GM19455 (cell line): ENCODE data around the gene CDC42SE2.

Experiments
- ATAC-seq: cut with Tn5 transposase; IDR thresholded peaks from one replicate; pipeline ENCODE4 v1.9.1; 2021; ENCODE audit not compliant: unreplicated experiment

CDC42SE2 gene

GRCh38 chr5:131263648-131264450 lies at the start of gene CDC42SE2:
Gene CDC42SE2 (plus strand): TSS chr5:131264053. CDS start chr5:131359494, 95,441 bp downstream.
- peak; percentile 77 for ATAC-seq

- no peak for ATAC-seq
Measured at GRCh38 chr5:131214609-131215227, 49.1 kb upstream of the CDC42SE2 start.

- no peak for ATAC-seq
Measured at GRCh38 chr5:131217791-131218190, 46.1 kb upstream of the CDC42SE2 start.

GRCh38 chr5:131218392-131218791 lies 45.5 kb upstream of the CDC42SE2 start:
- ATAC-seq, result peak; percentile 59

GRCh38 chr5:131220566-131220965 lies 43.3 kb upstream of the CDC42SE2 start:
- no peak for ATAC-seq

GRCh38 chr5:131221008-131221703 lies 42.7 kb upstream of the CDC42SE2 start:
- no peak for ATAC-seq

GRCh38 chr5:131221888-131222287 lies 42.0 kb upstream of the CDC42SE2 start:
- ATAC-seq, result no peak

GRCh38 chr5:131222731-131223130 lies 41.1 kb upstream of the CDC42SE2 start:
- no peak for ATAC-seq

GRCh38 chr5:131223751-131224386 lies 40.0 kb upstream of the CDC42SE2 start:
- ATAC-seq, result no peak

- ATAC-seq, result peak; percentile 84
Measured at GRCh38 chr5:131224387-131225201, 39.3 kb upstream of the CDC42SE2 start.

GRCh38 chr5:131225282-131225974 lies 38.4 kb upstream of the CDC42SE2 start:
- ATAC-seq, result no peak

GRCh38 chr5:131226899-131227298 lies 37.0 kb upstream of the CDC42SE2 start:
- no peak for ATAC-seq

- ATAC-seq, result no peak
Measured at GRCh38 chr5:131228646-131229045, 35.2 kb upstream of the CDC42SE2 start.

- no peak for ATAC-seq
Measured at GRCh38 chr5:131229623-131230022, 34.2 kb upstream of the CDC42SE2 start.

GRCh38 chr5:131230406-131230805 lies 33.4 kb upstream of the CDC42SE2 start:
- peak; percentile 92 for ATAC-seq

GRCh38 chr5:131239686-131240085 lies 24.2 kb upstream of the CDC42SE2 start:
- no peak for ATAC-seq

- no peak for ATAC-seq
Measured at GRCh38 chr5:131242728-131243255, 21.1 kb upstream of the CDC42SE2 start.

GRCh38 chr5:131245312-131245711 lies 18.5 kb upstream of the CDC42SE2 start:
- ATAC-seq, result no peak

- no peak for ATAC-seq
Measured at GRCh38 chr5:131245948-131246347, 17.9 kb upstream of the CDC42SE2 start.

GRCh38 chr5:131246504-131246903 lies 17.3 kb upstream of the CDC42SE2 start:
- no peak for ATAC-seq
